Epithelial cell of esophagus (primary cell): Measurements from ENCODE around the gene STARD10.

Source experiments
- DNase-seq: peaks from one replicate; pipeline ENCODE4 v3.0.0; 2010; ENCODE audit warnings: low read depth
- H3K4me3 ChIP-seq: 2 replicates; pipeline ENCODE4 v1.5.1; 2011; ENCODE audit warnings: mild to moderate bottlenecking, low read length, control low read depth
- CTCF ChIP-seq: IDR thresholded peaks from 2 replicates; pipeline ENCODE4 v1.5.1; 2011; ENCODE audit warnings: low read depth, mild to moderate bottlenecking, low read length, control low read depth, inconsistent platforms; ENCODE audit not compliant: insufficient read depth; ENCODE audit errors: missing control alignments

Gene STARD10

GRCh38 chr11:72730243-72730642 is 63.6 kb downstream of the STARD10 start:
- no peak for TF ChIP-seq CTCF
- no peak overlapping the region for H3K4me3 ChIP-seq
- DNase-seq, result no peak

- no peak for DNase-seq
- no peak overlapping the region for H3K4me3 ChIP-seq
- TF ChIP-seq CTCF, result no peak
Observed at GRCh38 chr11:72727521-72727920, 66.3 kb downstream of the STARD10 start.

DNA sequence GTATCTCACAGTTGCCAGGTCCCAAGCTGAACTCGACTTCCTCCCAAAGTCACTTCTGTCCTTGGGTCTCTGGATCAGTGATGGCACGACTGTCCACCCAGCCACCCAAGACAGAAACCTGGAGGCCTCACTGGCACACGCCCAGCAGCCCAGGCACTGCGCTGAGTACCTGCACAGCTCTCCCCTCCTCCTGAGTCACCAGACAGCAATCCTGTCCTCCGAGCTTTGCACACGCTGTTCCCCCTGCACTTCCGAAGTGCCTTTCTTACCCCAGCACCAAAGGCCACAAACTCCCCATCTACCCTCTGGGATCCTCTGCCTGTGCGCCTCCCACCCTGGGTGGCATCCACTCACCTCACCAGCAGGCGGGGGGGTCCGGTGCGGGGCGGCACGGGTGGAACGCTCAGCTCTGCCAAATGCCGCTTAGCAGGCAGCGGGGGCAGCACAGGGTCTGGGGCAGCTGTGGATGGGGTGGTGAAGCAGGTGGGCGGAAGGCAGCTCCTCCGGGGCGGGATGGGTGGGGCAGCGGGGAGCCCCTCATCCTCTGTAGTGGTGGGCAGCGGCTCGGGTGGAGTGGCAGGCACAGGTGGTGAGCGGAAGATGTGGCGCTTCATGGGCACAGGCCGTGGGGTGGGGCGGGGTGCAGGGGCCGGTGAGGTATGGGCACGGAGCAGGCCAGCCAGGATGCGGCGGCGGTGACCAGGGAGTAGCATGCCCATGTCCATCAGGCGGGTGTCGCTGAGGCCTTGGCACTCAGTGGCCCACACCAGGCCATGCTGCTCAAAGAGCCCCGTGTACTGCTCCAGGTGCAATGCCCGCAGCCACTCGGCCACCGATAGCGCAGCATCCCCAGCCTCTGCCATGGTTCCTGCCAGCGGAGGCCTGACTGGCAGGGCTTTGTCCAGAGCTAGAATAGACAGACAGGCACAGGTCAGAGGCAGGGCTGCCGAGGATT is 67.3 kb downstream of the STARD10 start:
- DNase-seq, result peak; percentile 59
- no peak for TF ChIP-seq CTCF
- H3K4me3 ChIP-seq, result no peak overlapping the region

GRCh38 chr11:72725724-72726028 is 68.2 kb downstream of the STARD10 start:
- no peak for TF ChIP-seq CTCF
- no peak overlapping the region for H3K4me3 ChIP-seq
- no peak for DNase-seq

DNA sequence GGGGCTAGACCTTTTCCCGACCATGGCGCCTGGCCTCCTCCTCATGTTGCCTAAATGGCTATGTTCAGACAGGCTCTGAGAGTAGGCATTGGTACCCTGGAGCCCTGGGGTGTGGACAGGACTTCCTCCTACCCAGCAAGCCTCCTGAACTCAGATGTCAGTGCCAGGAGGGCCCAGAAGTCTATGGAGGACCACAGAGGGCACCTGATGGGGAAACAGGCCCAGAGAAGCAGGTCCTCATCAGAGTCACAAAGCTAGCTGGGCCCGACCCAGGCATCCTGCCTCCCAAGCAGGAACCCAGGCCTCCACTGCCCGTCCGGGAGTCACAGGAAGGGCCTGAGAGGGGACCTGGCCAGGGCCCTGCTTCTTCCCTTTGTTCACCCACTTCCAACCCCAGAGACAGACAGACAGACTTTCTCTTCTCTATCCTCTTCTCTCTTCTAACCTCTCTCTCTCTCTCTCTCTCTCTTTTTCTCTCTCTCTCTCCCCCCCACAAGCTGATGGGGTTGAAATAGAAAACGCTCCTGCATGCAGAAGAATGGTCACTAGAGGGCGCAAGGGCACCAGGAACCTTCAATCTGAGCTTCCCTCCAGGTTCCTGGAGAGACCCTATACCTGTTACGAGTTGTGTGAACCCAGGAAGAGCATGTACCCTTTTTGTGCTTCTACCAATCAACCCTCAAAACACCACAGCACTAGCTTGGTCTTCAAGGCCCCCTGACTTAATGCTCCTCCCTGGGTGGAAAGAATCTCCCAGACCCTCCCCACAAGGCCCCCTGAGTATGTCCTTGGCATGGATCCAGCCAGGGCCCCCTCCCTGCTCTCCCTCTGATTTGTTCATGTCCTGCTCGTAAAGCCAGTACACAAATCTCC is 68.8 kb downstream of the STARD10 start:
- no peak overlapping the region for H3K4me3 ChIP-seq
- DNase-seq, result peak; percentile 87
- TF ChIP-seq CTCF, result peak; percentile 93

GRCh38 chr11:72724021-72724551 is 69.8 kb downstream of the STARD10 start:
- DNase-seq, result peak; percentile 65
- no peak overlapping the region for H3K4me3 ChIP-seq
- no peak for TF ChIP-seq CTCF
